ENCODE data around the gene EMILIN1. TPM values are rescaled to one million over a fixed set of nuclear protein-coding genes. Genes with fewer than 3 reads are reported as not detected.

EMILIN1 gene
- total RNA-seq, 2 donors from 2014 or later, result 231 to 309 TPM

GRCh38 chr2:27070653-27071276 is 7.7 kb upstream of the EMILIN1 start:
- Histone ChIP-seq H3K27me3 (replicated peaks; ENCODE audit: insufficient read depth) (no peaks in the 10 kb centered on the region), H3K4me1 (ENCODE audit: control insufficient read depth in 1 of 2, low read depth in 2 of 2) (peaks cover 28 to 64% of the 10 kb centered on the region in 2 donors), H3K27ac (peak overlapping the region; percentile 81 to 99), H3K4me3 (peak overlapping the region; percentile 92), H3K9me3 (no peaks in the 10 kb centered on the region), H3K36me3 (peaks cover 3% of the 10 kb centered on the region)
- ATAC-seq (ENCODE audit: insufficient number of reproducible peaks, low FRiP score, low read depth) (no peak), DNase-seq (ENCODE audit: low spot score) (no peak)
- TF ChIP-seq, protein P1, sequence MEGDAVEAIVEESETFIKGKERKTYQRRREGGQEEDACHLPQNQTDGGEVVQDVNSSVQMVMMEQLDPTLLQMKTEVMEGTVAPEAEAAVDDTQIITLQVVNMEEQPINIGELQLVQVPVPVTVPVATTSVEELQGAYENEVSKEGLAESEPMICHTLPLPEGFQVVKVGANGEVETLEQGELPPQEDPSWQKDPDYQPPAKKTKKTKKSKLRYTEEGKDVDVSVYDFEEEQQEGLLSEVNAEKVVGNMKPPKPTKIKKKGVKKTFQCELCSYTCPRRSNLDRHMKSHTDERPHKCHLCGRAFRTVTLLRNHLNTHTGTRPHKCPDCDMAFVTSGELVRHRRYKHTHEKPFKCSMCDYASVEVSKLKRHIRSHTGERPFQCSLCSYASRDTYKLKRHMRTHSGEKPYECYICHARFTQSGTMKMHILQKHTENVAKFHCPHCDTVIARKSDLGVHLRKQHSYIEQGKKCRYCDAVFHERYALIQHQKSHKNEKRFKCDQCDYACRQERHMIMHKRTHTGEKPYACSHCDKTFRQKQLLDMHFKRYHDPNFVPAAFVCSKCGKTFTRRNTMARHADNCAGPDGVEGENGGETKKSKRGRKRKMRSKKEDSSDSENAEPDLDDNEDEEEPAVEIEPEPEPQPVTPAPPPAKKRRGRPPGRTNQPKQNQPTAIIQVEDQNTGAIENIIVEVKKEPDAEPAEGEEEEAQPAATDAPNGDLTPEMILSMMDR (IDR thresholded peaks at IDR 0.05), result no peak

DNA sequence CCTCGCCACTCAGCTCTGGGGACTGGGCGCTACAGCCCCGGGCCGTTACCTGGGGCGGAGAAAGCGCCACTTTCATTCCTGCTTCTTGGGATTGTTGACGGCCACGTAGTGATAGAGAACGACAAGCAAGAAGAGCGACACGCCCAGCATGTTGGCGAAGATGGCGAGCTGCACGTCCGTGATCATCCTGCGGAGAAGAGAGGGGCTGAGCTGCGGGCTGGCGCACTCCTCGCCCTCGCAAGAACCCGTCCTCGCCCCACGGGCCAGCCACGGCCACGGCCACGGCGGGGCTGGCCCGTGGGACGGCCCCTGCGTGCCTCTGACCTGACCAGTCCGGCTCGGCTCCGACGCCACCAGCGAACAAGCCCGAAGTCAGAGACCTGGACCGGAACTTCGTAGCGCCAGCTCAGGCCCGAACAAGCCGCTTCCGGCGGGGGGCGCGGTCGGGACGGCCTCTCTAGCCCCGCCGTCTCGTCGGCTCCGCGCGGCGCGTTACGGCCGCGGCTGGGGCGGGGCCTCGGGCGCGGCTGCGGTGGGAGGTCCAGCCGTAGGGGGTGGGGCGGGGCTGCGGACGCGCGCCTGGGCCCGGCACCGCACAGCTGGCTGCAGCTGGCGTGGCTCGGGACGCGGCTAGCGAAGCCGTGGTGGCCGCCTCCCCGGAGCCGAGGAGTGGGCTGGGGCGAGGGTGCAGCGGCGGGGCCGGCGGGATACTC is 7.0 kb upstream of the EMILIN1 start, which contains the start of gene OST4:
Gene OST4, minus strand, starts transcription at position 378 of the 713 bp plus-strand sequence.
- H3K27me3 ChIP-seq (replicated peaks; ENCODE audit: insufficient read depth), result no peaks in the 10 kb centered on the region
- peak within 1 kb of the TSS; percentile 88 to 99 for H3K27ac ChIP-seq
- DNase-seq (ENCODE audit: low spot score), result peak; percentile 65
- TF ChIP-seq, protein P1 (IDR thresholded peaks at IDR 0.05), result no peak
- ATAC-seq (ENCODE audit: insufficient number of reproducible peaks, low FRiP score, low read depth), result peak; percentile 68
- H3K9me3 ChIP-seq, result no peaks in the 10 kb centered on the region
- peak within 1 kb of the TSS; percentile 92 for H3K4me3 ChIP-seq
- peaks cover 3% of the 10 kb centered on the region for H3K36me3 ChIP-seq
- H3K4me1 ChIP-seq (ENCODE audit: control insufficient read depth in 1 of 2, low read depth in 2 of 2), result peaks cover 28 to 68% of the 10 kb centered on the region in 2 donors

- Histone ChIP-seq H3K4me3 (peak overlapping the region; percentile 92), H3K27me3 (replicated peaks; ENCODE audit: insufficient read depth) (no peaks in the 10 kb centered on the region), H3K27ac (peak overlapping the region; percentile 88 to 99), H3K4me1 (ENCODE audit: control insufficient read depth in 1 of 2, low read depth in 2 of 2) (peaks cover 28 to 74% of the 10 kb centered on the region in 2 donors), H3K9me3 (no peaks in the 10 kb centered on the region), H3K36me3 (peaks cover 3% of the 10 kb centered on the region)
- TF ChIP-seq, protein P1 (IDR thresholded peaks at IDR 0.05), result no peak
- DNase-seq (ENCODE audit: low spot score) (no peak), ATAC-seq (ENCODE audit: insufficient number of reproducible peaks, low FRiP score, low read depth) (peak; percentile 16)
Observed at GRCh38 chr2:27071990-27072830, 6.2 kb upstream of the EMILIN1 start.

DNA sequence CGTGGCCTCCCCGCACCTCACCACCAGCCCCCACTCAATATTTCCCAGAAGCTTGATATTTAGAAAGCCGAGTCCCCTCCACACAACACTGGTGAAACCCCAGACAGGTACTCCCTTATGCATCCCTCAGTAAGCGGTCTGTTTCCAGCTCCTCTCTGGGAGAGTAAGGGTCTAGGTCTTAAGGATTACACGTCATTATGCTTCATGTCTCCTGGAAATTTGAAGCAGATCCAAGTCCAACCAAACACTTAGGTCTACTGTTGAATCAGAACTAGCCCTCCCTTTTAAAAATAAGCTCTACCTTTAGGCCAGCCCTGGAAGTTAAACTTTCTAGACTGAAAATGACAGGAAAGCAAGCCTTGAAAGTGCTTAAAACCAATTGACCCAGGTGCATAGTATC is 5.5 kb upstream of the EMILIN1 start:
- no peaks in the 10 kb centered on the region for H3K9me3 ChIP-seq
- peaks cover 3% of the 10 kb centered on the region for H3K36me3 ChIP-seq
- peak overlapping the region; percentile 88 to 99 for H3K27ac ChIP-seq
- no peaks in the 10 kb centered on the region for H3K27me3 ChIP-seq (replicated peaks; ENCODE audit: insufficient read depth)
- TF ChIP-seq, protein P1 (IDR thresholded peaks at IDR 0.05), result no peak
- peaks cover 33 to 80% of the 10 kb centered on the region in 2 donors for H3K4me1 ChIP-seq (ENCODE audit: control insufficient read depth in 1 of 2, low read depth in 2 of 2)
- no peak overlapping the region for H3K4me3 ChIP-seq
- no peak for DNase-seq (ENCODE audit: low spot score)
- no peak for ATAC-seq (ENCODE audit: insufficient number of reproducible peaks, low FRiP score, low read depth)

DNA sequence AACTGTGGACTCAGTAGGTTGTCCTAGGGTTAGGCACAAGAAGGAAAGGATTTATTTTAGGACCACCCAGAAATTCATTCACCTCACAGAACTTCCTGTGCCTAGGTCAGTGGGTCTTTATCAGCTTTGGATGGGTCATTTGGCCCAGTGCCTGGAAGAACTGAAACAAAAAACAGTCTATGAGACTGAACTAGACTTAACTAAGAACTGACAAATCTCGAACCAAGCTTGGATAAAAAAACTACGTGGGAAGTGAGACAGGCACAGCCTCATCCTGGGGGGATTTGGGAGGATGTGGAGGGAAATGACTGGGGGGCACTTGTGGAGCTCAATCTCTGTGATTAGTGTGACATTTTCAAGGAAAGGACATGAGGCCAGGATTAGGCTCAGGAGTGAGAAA is 4.6 kb upstream of the EMILIN1 start:
- Histone ChIP-seq H3K9me3 (no peaks in the 10 kb centered on the region), H3K36me3 (no peaks in the 10 kb centered on the region), H3K27ac (peak overlapping the region; percentile 88 to 99), H3K4me3 (no peak overlapping the region), H3K27me3 (replicated peaks; ENCODE audit: insufficient read depth) (no peaks in the 10 kb centered on the region), H3K4me1 (ENCODE audit: control insufficient read depth in 1 of 2, low read depth in 2 of 2) (peaks cover 33 to 73% of the 10 kb centered on the region in 2 donors)
- DNase-seq (ENCODE audit: low spot score) (no peak), ATAC-seq (ENCODE audit: insufficient number of reproducible peaks, low FRiP score, low read depth) (no peak)
- TF ChIP-seq, protein P1 (IDR thresholded peaks at IDR 0.05), result no peak
